ENCODE data around the gene SNRNP40.

Gene SNRNP40

DNA sequence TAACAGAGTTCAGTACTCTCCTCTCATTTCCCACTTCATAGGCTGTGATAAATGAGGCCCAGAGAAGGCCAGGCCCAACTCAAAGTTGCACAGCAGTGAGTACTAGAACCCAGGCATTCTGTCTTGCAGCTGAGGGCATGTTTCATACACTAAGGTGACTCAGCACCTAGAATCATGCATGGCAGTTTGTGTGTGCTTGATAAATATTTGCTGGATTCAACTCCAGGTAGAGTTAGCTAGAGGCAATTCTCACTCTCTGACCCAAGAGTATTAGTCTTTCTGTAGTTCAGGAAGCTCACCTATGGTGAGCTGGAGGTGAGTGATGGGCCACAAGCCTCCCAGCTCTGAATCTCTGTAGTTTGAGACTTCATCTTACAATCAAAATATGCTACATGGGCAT lies 67.6 kb downstream of the SNRNP40 start:
- no peak for DNase-seq

DNA sequence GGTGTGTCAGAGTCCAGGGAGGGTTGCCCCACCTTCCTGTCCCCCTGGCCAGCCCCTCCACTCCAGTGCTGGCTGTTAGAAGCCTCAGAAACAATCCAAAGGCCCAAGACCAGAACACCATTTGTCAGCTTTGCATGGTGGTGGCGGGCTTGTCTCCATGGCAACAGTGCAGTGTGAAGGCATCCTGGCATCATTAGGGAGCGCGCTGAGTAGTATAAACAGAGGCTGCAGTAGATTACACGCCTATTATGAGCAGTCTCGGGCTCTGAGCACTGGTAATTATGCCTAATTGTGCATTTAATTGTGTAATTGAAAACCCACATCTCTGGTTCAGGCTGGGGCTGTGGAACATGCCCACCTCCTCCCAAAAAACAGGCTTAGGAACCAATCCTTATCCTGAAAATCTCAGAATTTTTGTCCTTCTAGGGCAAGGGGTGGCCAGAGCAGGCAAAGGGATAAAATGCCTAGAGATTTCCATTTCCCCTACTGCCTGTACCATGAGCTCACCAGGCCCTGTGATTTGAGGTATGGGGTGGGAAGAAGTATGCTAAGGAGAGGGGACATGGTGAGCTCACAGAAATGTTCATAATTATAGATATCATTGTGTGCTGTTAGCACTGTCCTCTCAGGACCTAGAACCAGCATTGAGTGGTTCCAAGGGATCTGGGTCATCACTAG lies 68.6 kb downstream of the SNRNP40 start:
- no peak for DNase-seq

DNA sequence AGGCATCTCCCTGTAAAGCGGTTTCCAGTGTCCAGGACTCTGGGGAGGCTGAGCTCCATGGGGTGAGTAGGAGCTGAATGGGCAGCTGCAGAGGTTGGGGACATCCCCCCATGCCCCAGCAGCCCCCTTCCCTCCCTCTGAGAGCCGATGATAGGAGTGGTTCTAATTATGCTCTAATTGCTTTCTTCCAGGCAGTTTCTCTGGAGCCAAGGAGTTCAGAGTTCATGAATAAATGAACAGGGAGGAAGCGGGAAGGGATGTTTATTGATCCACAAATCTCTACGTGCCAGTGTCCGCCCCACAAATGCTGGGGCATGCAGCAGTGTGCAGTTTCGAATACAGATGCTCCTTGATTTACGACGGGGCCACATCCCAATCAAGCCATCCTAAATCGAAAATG lies 72.5 kb downstream of the SNRNP40 start:
- DNase-seq: no peak

DNA sequence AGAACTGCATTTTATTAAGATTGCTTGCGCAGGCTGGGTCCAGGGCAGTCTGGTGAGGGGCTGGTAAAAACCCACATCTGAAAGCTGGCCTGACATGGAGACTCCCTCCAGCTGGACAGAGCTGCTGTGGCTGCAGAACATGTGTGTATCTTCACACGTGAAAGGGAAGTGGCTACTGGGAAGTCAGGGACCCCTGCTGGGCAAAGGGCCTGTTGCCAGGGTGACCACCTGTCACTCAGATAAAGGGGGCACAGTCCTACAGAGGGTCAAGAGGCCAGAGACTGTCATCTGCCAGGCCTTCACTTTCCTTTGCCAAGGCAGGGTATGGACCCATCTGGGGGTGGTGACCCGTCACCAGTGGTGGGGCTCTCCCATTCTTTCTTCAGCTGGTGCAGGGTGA lies 74.4 kb downstream of the SNRNP40 start:
- DNase-seq: no peak

DNA sequence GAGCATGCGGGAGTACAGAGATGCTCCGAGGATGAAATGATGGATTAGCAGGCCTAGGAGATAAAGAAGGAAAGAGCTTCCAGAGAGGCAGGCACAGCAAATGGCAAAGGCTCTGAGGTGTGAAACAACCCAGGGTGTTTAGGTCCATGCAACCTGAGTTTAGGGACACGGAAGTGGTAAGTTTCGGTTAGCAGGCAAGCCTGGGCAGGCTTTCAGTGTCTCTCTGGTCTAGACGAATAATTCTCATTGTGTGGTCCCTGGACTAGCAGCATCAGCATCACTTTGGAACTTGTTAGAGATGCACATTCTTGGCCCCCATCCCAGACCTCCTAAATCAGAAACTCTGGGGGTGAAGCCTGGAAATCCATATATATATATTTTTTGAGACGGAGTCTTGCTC lies 75.5 kb downstream of the SNRNP40 start:
- DNase-seq: no peak

DNA sequence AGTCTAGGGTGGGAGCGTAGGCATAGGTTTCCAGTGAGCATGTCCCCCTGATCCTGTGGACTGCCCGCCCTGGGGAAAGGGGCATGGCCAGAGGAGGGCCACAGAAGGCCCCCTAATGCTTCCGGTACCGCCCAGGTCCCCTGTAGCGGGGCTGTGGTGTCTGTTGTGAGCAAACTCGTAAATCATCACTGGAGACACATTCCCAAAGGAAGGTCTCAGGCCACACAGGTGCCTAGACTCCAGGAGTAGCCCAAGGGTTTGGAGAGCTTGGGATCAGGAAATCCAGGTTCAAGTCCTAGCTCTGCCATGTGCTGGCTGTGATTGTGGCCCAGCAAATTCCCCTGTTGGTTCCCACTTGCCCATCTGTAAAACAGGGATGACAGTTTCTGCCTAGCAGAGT lies 77.1 kb downstream of the SNRNP40 start:
- DNase-seq: no peak

DNA sequence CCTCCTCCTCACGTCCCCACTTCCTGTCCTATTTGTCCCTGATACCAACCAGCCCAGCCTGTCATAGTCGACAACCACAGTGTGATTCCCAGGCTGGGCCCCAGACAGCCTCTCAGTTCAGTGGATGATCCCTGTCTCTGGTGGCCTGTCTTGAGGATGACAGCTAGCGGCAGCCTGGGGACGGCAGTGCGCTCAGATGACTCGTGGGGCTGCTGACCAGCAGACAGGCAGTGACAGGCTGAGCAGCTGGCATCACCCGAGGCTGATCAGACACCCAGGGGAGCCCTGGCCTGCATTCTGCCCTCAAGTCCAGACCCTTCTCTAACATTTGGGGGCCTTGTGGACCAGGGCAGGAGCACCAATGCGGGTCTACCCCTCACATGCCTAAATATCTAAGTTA lies 77.9 kb downstream of the SNRNP40 start:
- DNase-seq: no peak

DNA sequence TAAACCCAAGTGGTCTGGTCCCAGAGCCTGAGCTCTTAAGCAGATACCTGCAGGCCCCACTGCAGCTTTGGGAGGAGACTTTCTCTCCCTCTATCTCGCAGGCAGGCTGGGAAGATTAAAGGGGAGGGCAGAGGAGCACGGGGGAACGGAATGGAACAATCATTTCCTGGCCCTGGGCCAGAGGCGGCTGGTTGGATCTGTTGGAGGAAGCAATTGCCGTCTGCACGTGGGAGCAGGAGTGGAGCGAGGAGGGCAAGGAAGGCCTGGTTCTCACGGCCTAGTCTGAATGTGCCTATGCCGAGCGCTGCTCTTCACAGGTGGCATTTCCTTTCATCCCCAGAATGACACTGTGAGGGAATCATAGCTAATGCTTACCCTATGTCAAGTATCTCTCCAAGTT lies 80.6 kb downstream of the SNRNP40 start:
- DNase-seq: no peak

DNA sequence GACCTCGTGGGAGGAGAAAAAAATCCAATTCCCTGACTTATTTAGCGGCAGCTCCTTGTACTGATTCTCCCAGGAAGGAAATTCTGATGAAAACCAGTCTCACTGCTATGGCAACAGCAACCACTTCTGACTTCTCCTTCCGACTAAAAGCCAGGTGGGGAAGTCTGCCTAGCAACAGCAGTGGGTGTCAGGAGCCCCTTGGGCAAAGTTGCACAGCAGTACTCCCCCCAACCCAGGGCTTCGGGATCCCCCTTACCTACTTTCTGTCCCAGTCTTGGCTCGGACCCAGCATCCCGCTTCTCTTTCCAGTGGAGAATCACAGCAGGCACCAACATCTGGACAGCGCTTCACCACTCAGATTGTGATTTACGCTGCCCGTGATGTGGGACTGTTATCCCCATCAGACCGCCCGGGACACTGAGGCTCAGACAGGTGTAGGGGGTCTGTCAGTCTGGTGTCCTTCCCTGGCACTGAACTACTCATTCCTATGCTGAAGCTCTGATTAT lies 81.5 kb downstream of the SNRNP40 start:
- no peak for DNase-seq

DNA sequence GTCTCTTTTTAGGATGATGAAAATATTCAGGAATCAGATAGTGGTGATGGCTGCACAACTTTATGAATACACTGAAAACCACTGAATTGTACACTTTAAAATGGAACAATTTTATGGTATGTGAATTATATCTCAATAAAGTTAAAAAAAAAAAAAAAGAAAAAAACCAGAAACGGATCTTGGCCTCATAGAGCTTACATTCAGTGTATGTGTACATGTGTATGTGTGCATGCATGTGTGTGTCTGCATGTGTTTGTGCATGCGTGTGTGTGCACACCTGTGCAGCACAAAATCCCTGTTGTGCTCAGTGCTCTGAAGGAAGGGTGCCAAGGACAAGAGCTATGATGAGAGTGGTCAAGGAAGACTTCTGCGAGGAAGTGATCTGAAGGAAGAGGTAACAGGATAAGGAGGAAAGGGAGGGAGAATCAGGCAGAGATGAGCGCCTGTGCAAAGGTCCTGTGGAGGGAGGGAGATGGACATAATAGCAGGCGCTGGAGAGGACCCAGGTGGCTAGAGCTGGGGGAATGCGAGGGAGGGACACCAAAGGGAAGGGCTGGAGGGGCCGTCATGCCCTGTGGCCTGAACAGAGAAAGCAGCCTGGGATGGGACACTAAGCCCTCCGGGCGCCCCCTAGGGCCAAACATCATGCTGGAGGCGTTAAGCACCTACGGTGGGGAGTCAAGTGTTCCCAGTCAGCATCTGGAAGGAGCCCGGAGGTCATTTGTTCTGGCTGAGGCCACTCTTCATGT lies 82.1 kb downstream of the SNRNP40 start:
- no peak for DNase-seq
